Thyroid gland (tissue), 4 donors: ENCODE data around the gene NDST1. TPM values are rescaled to one million over a fixed set of nuclear protein-coding genes. Genes with fewer than 3 reads are reported as not detected.

ENCODE experiments used
- DNase-seq, 2 donors: peaks; one replicate each; pipeline ENCODE4 v3.0.0-alpha.2; 2019
- H3K27ac ChIP-seq, 3 donors: fragments of 200-600 bp; sonication (generic); 1 replicate in 2 of 3; 2 replicates in 1 of 3; pipeline ENCODE4 v1.5.1; 2016 to 2019; ENCODE audit warnings: mild to moderate bottlenecking in 1 of 3, moderate library complexity in 1 of 3
- H3K27me3 ChIP-seq: fragments of 200-600 bp; sonication (generic); one replicate; pipeline ENCODE4 v1.5.1; 2019
- H3K36me3 ChIP-seq, 2 donors: fragments of 200-600 bp; sonication (generic); one replicate each; pipeline ENCODE4 v1.5.1; 2016 to 2019
- H3K4me1 ChIP-seq, 2 donors: fragments of 200-600 bp; sonication (generic); one replicate each; pipeline ENCODE4 v1.5.1; 2017 to 2019
- H3K4me3 ChIP-seq, 3 donors: fragments of 200-600 bp; sonication (generic); replicated peaks in 1 of 3; 1 replicate in 2 of 3; 2 replicates in 1 of 3; pipeline ENCODE4 v1.5.1; 2016; ENCODE audit warnings: mild to moderate bottlenecking in 1 of 3
- H3K9me3 ChIP-seq: fragments of 200-600 bp; sonication (generic); one replicate; pipeline ENCODE4 v1.5.1; 2017
- CTCF ChIP-seq, 6 experiments: fragments of 200-600 bp in 3 of 6; fragments of 450-650 bp in 3 of 6; sonication (generic) in 3 of 6; IDR thresholded peaks; one replicate each; pipeline ENCODE4 v1.5.1; 2016 to 2019; ENCODE audit warnings: antibody characterized with exemption in 6 of 6, mild to moderate bottlenecking in 2 of 6, inconsistent platforms in 1 of 6, moderate library complexity in 1 of 6
- POLR2A ChIP-seq, 2 donors: fragments of 450-650 bp; IDR thresholded peaks; one replicate each; pipeline ENCODE4 v1.6.1; 2017; ENCODE audit warnings: antibody characterized with exemption in 2 of 2, mild to moderate bottlenecking in 2 of 2, moderate library complexity in 1 of 2
- WGBS, 2 donors: methylation state at CpG; one replicate each; pipeline ENCODE4 v1.1.5; 2017; 5-methylcytosine and 5-hydroxymethylcytosine counted together
- intact Hi-C: fragments of 100-400 bp; cut with DNase I; formaldehyde crosslinking; loops from one replicate; pipeline ENCODE4 v1.15.1; 2023
- total RNA-seq, 4 donors: library from RNA; depleted of rRNA; stranded (reverse); fragments of >200 nt; gene quantifications; one replicate each; pipeline ENCODE4 v1.2.3, GENCODE V29; 2016

Gene NDST1
- total RNA-seq, 4 donors from 2014 or later = 84.9 to 171 (median 113) TPM

GRCh38 chr5:150573867-150574817 lies 66.2 kb downstream of the NDST1 start:
- Histone ChIP-seq H3K27ac (no peak overlapping the region), H3K9me3 (no peaks in the 10 kb centered on the region), H3K4me1 (no peaks in the 10 kb centered on the region), H3K4me3 (no peak overlapping the region), H3K36me3 (no peaks in the 10 kb centered on the region), H3K27me3 (no peaks in the 10 kb centered on the region)
- intact Hi-C loops = loop anchor here (5.0 kb wide), 1 partner anchor 78 kb away; no protein-coding TSS in a partner anchor
- DNase-seq = no peak
- TF ChIP-seq POLR2A (IDR thresholded peaks at IDR 0.05) (no peak), CTCF (IDR thresholded peaks at IDR 0.05) (no peak)
- 83 to 87% methylated on average over 18 of the region's 18 CpGs for WGBS, 2 donors

- intact Hi-C loops = loop anchor here (5.0 kb wide), 1 partner anchor 77 kb away; no protein-coding TSS in a partner anchor
- Histone ChIP-seq H3K9me3 (no peaks in the 10 kb centered on the region), H3K4me3 (no peak overlapping the region), H3K27me3 (no peaks in the 10 kb centered on the region), H3K4me1 (no peaks in the 10 kb centered on the region), H3K27ac (no peak overlapping the region), H3K36me3 (no peaks in the 10 kb centered on the region)
- TF ChIP-seq POLR2A (IDR thresholded peaks at IDR 0.05) = no peak
- TF ChIP-seq CTCF (IDR thresholded peaks at IDR 0.05) = no peak
- DNase-seq = no peak
- WGBS, 2 donors = 89 to 94% methylated on average over 3 to 14 of the region's 15 CpGs
These were observed 67.1 kb downstream of the NDST1 start for GRCh38 chr5:150574818-150575547.

GRCh38 chr5:150575745-150576448 lies 68.0 kb downstream of the NDST1 start:
- no peak for DNase-seq
- H3K36me3 ChIP-seq = no peaks in the 10 kb centered on the region
- no peak overlapping the region for H3K4me3 ChIP-seq
- H3K27me3 ChIP-seq = no peaks in the 10 kb centered on the region
- H3K9me3 ChIP-seq = no peaks in the 10 kb centered on the region
- intact Hi-C loops = no loop called here
- H3K4me1 ChIP-seq = no peaks in the 10 kb centered on the region
- no peak overlapping the region for H3K27ac ChIP-seq
- WGBS, 2 donors = 93 to 94% methylated on average over 10 to 11 of the region's 11 CpGs
- TF ChIP-seq POLR2A (IDR thresholded peaks at IDR 0.05) (no peak), CTCF (IDR thresholded peaks at IDR 0.05) (no peak)

- Histone ChIP-seq H3K4me3 (no peak overlapping the region), H3K4me1 (no peaks in the 10 kb centered on the region), H3K36me3 (no peaks in the 10 kb centered on the region), H3K27me3 (no peaks in the 10 kb centered on the region), H3K27ac (no peak overlapping the region), H3K9me3 (no peaks in the 10 kb centered on the region)
- no peak for TF ChIP-seq POLR2A (IDR thresholded peaks at IDR 0.05)
- TF ChIP-seq CTCF (IDR thresholded peaks at IDR 0.05) = no peak
- no peak for DNase-seq
- WGBS, 2 donors = 91 to 95% methylated on average over 4 to 6 of the region's 7 CpGs
- intact Hi-C loops = no loop called here
These were observed 68.6 kb downstream of the NDST1 start for GRCh38 chr5:150576449-150576949.
